GM19328 (cell line): ENCODE data around the gene TMEM175.

Experiments
- ATAC-seq: cut with Tn5 transposase; IDR thresholded peaks from one replicate; pipeline ENCODE4 v1.9.1; 2021; ENCODE audit warnings: mild to moderate bottlenecking, moderate library complexity; ENCODE audit not compliant: unreplicated experiment

TMEM175 gene

DNA sequence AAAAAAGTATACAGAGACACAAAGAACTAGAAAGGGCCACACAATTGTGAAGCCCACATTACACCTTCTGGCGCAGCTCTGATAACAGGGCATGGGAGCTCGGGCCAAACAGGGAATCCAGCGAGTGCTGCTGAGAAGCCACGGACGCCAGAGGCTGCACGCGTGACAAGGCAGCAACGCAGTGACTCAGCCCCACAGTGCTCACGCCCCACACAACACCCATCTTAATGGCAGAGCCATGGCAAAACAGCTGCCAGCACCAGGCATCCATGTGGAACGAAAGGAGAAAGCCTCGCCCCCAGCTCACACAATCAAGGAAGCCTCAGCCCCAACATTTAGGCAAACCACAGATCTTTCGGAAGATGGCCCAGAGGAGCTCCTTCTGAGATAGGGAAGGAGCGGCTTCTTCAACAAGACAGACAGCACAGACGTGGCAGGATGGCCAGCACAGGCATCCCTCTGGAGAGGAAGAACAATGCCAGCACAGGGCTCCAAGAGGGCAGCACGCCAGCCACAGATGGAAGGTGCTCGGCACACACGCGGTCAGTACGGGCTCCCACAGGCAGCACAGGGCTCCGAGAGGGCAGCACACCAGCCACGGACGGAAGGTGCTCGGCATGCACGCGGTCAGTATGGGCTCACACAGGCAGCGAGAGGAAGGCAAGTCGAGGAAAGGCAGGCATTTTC, 33.2 kb upstream of the TMEM175 start:
- no peak for ATAC-seq

DNA sequence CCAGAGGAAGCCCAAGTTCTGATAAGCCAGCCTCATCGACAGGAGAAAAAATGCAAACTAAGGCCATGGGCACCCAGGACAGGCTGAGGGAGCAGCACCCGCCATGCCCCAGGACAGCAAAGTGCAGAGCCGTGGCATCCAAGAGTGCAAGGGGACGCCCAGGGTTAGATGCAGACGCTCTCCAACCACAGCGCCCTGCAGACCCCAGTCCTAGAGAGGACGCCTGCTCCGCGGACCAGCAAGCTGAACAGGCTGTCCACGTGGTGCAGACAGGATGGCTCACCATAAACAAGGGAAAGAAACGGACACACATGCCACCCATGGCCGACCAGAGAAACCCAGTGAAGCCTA, 32.7 kb upstream of the TMEM175 start:
- no peak for ATAC-seq

DNA sequence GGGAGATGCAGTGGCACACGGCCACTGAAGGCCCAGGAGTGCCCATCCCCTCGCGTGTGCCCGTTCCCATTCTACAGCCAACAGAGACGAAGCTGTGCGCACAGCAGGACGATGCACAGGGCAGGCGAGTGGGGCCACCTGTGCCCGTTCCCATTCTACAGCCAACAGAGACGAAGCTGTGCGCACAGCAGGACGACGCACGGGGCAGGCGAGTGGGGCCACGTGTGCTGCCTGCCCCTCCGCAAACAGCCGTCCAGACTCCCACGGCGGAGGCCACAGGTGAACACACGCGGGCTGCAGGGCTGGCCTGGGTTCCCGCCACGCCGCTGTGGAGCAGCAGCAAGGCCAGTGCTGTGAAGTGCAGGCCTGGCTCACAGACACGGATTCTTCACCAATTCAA, 32.2 kb upstream of the TMEM175 start:
- no peak for ATAC-seq

DNA sequence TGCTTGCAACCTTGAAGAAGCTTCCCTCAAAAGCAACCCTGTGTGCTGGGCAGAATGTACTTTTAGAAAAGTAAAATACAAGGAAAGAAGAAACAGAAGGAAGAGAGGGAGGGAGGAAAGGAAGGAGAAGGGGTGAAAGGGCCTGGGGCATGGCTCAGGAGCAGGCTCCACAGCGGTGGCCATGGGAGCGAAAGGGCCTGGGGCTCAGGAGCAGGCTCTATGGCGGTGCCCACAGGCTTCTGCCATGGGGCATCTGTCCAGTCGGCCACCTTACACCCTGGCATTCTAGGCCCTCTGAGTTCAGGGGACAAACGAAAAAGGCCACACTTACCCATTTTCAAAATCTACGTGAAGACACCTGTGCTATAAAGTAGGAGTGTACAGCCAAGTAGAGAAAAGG, 31.5 kb upstream of the TMEM175 start:
- ATAC-seq: no peak

DNA sequence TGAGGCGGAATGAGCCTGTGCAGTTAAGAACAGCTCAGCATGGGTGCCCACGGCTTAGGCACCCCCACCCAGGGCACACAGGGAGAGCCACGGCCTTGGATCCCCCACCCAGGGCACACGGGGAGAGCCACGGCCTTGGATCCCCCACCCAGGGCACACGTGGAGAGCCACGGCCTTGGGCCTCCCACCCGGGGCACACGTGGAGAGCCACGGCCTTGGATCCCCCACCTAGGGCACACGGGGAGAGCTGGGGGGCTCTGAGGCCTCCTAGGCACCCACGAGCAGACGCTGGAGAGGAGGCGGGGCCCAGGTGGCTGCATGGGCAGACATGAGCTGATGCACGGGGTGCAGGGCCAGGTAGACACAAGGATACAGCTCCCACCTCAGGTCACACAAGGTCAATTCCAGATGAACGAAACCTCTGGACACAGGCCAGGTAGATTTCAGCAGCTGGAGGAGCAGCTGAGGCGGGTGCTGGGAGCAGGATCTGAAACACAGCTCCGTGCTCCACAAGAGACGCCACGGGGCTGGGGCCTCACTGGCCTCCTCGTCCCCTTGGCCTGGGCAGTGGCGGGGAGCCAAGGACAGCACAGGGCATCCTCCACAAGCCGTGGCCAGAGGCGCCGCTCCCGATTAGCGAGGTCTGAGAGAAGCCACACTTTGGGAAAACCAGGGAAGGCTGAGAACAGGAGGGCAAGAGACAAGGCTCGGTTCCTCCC, 30.9 kb upstream of the TMEM175 start:
- no peak for ATAC-seq

DNA sequence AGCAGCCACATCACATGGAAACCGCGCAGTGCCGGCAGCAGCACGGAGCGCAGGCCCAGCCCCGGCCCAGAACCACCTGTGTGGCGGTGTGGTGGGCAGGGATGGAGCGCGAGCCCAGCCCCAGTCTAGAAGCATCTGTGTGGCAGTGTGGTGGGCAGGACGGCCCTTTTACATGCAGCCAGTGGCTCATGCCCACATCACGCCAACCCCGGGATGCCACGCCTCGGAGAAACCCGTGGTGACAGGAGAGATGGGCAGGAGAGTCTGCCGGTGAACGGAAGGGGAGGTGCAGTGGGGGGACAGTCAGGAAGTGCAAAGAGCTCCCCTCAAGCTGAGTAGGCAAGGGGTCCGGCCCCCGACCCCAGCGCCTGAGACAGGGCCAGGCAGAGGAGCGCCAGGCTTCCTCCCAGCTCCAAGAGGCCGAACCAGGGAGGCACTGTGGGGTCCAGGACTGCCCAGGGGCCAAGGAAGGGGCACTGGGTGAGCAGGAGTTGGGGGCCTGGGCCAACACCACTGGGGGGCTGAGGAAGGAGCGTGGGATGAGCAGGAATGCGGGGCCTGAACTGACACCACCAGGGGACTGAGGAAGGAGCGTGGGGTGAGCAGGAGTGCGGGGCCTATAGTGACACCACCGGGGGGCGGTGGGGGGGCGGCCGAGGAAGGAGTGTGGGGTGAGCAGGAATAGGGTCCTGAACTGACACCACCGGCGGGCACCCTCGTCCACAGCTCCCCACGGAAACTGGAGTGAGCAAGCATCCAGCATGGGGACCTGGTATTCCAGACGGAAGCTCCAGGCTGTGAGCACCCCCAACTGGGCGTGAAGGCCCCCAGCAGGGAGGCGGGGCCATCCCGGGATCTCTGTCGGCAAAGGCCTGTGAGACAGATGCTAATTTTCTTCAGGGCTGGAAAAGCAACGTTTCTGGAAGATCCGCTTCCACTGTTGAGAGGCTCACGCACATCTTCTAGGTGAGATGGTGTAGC, 28.9 kb upstream of the TMEM175 start:
- ATAC-seq: no peak

DNA sequence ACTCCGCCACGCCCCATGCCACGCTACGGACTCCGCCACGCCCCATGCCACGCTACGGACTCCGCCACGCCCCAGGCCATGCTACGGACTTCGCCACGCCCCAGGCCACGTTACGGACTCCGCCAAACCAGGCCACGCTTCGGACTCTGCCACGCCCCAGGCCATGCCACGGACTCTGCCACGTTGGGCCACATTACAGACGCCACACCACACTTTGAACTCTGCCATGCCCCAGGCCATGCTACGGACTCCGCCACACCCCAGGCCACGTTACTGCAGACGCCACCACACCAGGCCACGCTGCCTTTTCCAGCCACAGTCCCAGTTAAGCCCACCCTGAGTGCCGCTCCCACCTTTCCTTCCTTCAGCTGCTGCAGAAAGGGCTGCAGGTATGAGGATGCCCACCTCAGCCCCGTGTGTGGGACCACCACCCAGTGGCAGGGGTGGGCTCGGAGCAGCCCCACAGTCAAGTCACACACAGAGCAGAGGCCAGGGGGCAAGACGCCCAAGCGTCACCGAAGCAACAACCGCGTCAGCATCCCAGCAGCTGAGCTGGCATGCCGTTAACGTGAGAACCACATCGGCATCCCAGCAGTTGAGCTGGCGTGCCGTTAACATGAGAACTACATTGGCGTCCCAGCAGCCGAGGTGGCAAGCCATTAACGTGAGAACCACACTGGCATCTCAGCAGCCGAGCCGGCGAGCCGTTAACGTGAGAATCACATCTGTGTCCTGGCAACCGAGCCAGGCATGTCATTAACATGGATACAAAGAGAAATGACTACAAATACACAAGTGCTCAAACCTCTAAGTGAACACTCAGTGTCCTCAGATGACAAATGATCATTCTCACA, 26.5 kb upstream of the TMEM175 start:
- no peak for ATAC-seq

DNA sequence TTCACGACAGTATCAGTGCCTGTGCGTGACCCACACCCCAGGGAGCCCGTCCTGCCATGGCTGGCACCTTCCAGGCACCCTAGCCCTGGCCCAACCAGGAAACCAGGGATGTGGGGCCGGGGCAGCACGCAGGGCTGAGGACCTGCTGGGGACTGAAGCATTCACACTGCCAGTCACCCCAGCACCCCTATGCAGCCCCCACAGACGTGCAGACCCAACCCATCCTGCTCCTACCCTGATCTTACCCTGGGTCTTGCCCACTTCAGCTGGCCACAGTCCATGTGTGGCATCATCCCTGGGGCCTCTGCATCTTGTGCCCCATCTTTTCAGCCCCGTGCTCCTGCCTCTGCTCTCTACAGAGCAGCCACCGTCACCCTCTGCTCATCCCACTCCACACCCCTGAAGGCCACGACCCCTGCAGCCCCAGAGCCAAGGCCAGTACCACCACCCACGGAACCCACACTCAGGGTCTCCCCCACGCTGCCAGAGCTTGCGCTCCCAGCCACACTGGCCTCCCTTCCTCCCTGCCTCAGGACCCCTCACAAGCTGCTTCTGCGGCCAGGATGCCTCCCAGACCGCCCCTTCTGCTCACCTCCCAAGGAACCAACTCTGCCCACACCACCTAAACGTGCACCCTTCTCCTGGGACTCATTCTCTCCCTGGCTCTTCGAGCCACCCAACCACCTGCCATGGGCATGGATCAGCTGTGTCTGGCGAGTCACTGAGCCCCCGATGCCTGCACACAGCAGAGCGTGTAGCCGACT, 25.7 kb upstream of the TMEM175 start:
- ATAC-seq: no peak

DNA sequence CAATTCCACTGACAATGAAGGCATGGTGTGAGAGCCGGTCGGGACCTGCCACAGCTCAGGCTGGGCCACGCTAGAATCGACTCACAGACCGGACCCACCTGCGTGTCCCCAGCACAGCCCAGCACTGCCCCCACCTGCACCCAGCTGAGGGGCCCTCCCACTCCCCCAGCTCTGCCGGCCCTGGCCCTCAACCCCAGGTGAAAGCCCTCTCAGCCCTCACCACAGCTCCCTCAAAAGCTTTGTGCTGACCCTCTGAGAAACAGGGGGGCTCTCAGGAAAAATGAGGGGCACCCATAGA, 25.2 kb upstream of the TMEM175 start:
- no peak for ATAC-seq

DNA sequence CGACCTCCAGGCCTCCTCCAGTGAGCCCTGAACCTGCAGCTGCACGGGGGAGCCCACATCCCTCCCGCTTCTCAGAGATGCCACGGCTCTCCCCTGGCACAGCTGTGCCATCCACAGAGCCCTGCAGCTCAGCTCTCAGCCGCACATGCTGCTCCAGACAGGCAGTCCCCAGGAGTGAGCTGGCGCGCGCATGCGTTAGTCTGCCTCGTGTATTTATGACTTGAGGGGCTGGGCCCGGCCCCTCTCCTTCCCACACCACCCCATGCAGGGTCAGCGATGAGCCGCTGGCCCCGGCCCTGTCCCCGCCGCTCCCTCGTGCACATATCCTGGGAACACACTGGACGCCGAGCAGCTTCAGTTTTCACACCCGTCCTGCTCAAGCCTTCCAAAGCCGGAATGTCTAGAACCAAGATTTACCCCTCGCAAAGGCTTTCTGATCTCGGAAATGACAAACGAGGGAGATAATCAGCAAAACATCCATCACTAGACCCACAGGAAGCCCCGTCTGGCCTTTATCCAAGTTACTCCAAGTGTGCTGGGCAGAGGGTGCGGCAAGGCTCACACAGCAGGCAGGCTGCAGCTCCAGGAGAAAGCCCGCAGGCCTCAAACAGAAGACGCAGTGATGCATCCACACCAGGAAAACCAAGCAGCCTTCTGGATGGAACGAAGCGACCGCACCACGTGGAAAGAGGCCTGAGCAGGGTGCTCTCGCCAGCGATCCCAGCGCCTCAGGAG, 24.4 kb upstream of the TMEM175 start:
- no peak for ATAC-seq

DNA sequence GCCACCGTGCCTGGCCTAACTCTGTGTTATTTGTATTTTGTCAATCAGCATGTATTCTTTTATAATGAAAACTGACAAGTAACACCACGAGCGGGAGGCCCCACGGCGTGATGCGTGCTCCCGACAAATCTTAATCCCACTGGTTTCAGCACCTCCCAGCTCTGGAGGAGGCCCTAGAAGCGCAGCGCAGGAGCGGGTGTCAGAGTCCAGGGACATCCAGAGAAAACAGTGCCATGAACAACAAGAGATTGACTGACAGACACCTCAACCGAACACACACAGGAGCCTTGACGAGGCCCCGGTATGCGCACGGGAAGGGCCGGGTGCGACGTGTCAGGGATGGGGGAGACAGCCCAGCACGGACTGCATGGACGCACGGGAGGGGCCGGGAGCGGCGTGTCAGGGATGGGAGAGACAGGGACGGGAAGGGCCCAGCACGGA, 23.1 kb upstream of the TMEM175 start:
- ATAC-seq: no peak

DNA sequence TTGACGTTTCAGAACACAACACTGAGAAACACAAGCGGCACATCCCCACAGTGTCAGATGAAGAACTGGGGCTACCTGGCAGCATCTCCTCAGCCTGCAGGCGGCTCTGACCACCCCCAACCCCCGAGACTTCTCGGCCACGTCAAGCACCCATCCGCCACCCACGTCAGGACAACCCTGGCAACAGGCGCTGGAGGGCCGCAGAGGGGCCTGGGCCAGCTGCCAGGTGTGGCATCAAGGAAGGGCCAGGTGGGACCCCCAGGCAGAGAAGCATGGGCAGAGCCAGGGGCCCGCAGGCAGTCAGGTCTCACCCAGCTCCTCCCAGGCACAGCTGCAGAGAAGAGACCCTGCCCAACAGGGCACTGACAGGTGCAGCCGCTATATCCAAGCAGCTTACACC, 22.4 kb upstream of the TMEM175 start:
- no peak for ATAC-seq

DNA sequence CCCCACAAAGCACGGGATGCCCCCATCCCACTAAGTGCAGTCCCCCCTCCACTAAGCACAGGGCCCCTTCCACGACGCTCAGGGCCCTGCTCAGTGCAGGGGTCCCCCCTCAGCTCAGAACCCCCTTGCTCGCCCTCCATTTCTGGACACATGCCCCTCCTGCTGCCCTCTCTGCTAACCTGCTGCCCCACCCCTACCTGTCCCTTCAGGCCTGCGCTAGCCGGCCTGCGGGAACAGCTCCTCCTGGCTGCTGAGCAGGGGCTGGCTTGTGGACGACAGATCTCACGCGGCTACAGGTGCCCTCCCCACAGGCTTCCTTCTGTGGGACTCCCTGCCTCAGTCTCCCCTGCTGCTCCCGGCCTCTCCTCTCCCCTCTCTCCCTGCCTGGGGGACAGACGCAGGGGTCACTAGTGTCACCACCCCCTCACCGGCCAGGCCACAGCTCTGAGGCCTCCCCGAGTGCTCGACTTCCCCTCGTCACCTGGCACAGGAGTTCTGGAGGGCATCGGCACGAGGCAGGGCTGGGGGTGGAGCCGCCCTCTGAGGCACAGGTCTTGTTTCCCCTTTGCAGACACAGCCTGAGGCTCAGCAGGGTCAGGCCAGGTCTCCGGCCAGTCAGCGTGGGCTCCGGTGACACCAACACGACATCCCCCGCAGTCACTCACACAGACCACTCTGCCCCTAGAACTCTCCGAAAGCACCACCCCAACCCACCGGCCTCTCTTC, 21.7 kb upstream of the TMEM175 start:
- ATAC-seq: no peak

DNA sequence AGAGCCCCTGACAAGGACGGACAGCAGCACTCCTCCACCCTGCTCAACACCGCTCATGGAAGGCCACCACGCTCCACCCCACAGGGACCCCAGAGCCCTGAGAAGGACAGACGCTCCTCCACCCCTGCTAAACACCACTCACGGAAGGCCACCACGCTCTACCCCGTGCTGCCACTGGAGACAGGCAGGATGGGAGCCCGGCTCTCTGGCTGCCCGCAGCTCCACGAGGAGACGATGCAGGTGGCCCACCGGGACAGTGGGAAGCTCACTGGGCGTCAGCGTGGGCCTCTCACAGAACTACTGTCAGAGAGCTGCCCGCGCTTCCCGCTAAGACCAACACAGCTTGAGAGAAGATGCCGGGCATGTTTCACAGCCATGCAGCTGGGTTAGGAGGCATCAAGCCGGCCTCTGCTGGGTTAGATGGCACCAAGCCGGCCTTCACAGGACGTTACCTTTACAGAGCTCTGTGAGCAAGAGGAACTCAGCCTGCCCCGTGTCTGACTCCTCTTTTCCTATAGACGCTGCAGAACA, 21.0 kb upstream of the TMEM175 start:
- ATAC-seq: no peak

DNA sequence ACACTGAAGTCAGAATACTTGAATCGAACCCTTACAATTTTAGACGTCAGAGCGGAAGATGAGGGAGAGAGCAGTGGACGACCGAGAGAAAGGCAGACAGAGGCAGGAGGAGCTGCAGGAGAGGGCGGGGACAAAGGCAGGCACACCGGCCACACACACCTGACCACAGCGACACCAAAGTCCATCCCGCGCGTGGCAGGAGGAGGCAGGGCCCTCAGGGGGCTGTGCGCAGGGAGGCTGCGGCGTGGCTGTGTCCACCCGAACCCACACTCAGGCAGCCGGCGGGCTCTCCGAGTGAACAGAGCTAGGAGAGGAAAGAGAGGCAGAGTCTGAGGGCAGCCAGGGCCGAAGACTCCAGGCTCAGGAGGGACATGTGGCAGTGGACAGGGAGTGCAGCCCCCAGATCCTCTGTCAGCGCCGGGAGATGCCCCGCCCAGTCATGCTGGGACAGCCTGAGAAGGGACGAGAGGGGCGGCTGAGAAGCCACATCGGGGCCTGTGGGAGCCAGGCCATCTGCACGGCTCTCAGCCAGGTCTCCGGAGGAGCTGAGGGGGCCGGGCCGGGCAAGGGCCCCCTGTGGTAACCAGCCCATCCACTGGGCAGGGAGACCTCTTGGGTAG, 20.3 kb upstream of the TMEM175 start:
- ATAC-seq: no peak

DNA sequence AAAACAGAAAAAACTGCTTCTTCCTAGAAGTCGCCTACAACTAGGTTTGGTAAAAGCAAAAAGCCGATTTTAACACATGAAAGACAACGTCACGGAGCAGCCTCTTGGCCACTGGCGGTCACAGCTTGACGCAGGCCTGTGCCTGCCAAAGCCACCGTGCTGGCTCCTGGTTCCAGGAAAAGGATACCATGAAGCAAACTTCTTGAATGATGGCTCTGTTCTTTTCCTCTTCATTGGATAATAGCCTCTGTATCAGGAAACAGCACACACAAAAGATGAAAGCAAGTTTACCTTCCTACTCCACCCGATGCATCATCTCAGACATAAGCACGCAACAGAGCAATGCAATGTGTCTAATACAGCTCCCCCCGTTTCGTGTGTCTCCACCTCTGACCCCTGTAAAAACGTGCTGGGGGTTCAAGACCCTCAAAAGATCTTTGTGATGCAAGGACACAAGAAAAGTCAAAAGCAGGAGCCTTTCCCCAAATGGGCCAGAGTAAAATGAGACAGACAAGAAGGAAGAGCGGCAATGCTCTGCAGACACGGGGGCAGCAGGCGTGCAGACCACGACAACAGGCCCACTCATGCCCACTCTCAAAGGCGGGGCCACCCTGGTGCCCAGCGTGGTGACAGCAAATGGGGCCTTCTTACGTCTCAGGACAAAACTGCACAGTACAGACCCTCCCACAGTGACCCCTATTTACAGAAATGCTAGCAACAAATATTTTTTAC, 19.5 kb upstream of the TMEM175 start:
- ATAC-seq: no peak

DNA sequence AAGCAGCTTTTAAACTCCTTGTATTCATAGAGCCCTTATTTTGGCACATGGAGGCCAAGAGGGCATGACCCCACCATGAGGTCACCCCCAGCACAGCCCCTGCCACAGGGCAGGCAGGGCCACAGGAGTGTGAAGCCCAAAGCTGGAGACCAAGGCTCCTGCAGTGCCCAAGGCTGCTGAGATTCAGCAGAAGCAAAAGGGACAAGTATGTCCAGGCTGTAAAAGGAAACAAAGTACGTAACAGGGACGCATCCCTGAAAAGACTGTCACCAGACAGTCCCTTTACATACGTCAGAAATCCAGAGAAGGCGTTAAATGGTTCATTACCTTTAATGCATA, 19.0 kb upstream of the TMEM175 start:
- no peak for ATAC-seq

DNA sequence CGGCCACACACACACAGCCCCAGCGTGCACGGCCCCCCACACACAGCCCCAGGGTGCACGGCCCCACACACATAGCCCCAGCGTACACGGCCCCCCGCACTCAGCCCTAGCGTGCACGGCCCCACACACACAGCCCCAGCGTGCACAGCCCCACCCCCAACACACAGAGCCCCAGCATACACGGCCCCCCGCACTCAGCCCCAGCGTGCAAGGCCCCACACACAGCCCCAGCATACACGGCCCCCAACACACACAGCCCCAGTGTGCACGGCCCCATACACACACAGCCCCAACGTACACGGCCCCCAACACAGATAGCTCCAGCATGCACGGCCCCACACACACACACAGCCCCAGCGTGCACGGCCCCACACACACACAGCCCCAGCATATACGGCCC, 17.7 kb upstream of the TMEM175 start:
- ATAC-seq: no peak
